A673 (cell line): ENCODE measurements around the gene MON1A. TPM values are rescaled to one million over a fixed set of nuclear protein-coding genes. Genes with fewer than 3 reads are reported as not detected.

Source experiments
- BruUV-seq: library from RNA; stranded (reverse); fragments of 400-500 nt; replicated peaks from 2 replicates; lab custom pipeline; 2021; lab: Mats Ljungman, UMichigan
- CTCF ChIA-PET: fragments of 300-600 bp; sonication (Branson Sonifier 250); formaldehyde crosslinking; loops from one replicate; lab custom pipeline; 2022; ENCODE audit warnings: antibody characterized with exemption; lab: Charles Lee
- POLR2A ChIA-PET: fragments of 300-600 bp; sonication (Branson Sonifier 250); formaldehyde crosslinking; loops from one replicate; lab custom pipeline; 2022; ENCODE audit warnings: antibody characterized with exemption; ENCODE audit not compliant: low non-redundant PET; lab: Charles Lee
- DNase-seq: peaks from one replicate; pipeline ENCODE4 v3.0.0-alpha.2; 2015; ENCODE audit warnings: low spot score
- H3K27ac ChIP-seq: fragments of 200-600 bp; sonication (generic); 2 replicates; pipeline ENCODE4 v1.5.1; 2016; ENCODE audit warnings: mixed run types, low read depth, mild to moderate bottlenecking, mixed read lengths, antibody characterized with exemption, low read length; ENCODE audit not compliant: poor library complexity, severe bottlenecking
- H3K27me3 ChIP-seq: fragments of 200-600 bp; sonication (generic); replicated peaks from 2 replicates; pipeline ENCODE4 v1.6.1; 2017; ENCODE audit warnings: mixed run types, low read depth, mild to moderate bottlenecking, mixed read lengths, antibody characterized with exemption, low read length; ENCODE audit not compliant: insufficient read depth, poor library complexity
- H3K36me3 ChIP-seq: fragments of 200-600 bp; sonication (generic); 2 replicates; pipeline ENCODE4 v1.6.1; 2016; ENCODE audit warnings: mixed run types, mild to moderate bottlenecking, mixed read lengths, antibody characterized with exemption, low read length; ENCODE audit not compliant: insufficient read depth, poor library complexity, severe bottlenecking
- H3K4me1 ChIP-seq: fragments of 200-600 bp; sonication (generic); 2 replicates; pipeline ENCODE4 v1.6.1; 2017; ENCODE audit warnings: mixed run types, mild to moderate bottlenecking, mixed read lengths, antibody characterized with exemption, low read length; ENCODE audit not compliant: insufficient read depth, poor library complexity, severe bottlenecking
- H3K4me3 ChIP-seq: fragments of 200-600 bp; sonication (generic); 2 replicates; pipeline ENCODE4 v1.5.1; 2016; ENCODE audit warnings: low read depth, mixed run types, mild to moderate bottlenecking, mixed read lengths, low read length; ENCODE audit not compliant: poor library complexity, severe bottlenecking
- H3K9me3 ChIP-seq: fragments of 200-600 bp; sonication (generic); 2 replicates; pipeline ENCODE4 v1.6.1; 2016; ENCODE audit warnings: mixed run types, low read depth, mild to moderate bottlenecking, mixed read lengths, antibody characterized with exemption, low read length; ENCODE audit not compliant: poor library complexity, severe bottlenecking
- EZH2 ChIP-seq: fragments of 200-600 bp; sonication (generic); IDR thresholded peaks from 2 replicates; pipeline ENCODE4 v1.6.1; 2017; ENCODE audit warnings: borderline replicate concordance, low read depth, mild to moderate bottlenecking, mixed read lengths, antibody characterized with exemption, low read length; ENCODE audit not compliant: poor library complexity, severe bottlenecking
- intact Hi-C: fragments of 100-400 bp; cut with micrococcal nuclease; formaldehyde crosslinking; loops from one replicate; pipeline ENCODE4 v1.10.0; 2022; ENCODE audit not compliant: unreplicated experiment
- total RNA-seq: library from RNA; stranded (reverse); gene quantifications from 2 replicates; pipeline ENCODE4 v1.2.3, GENCODE V29; 2021
- TF ChIP-seq, protein P1 (sequence below): fragments of 300-800, 200-600 bp; sonication (generic); conservative IDR thresholded peaks from 2 replicates; pipeline ENCODE4 v1.5.1; 2017; ENCODE audit warnings: low read depth, mild to moderate bottlenecking, antibody characterized with exemption, low read length, moderate library complexity, mixed read lengths

Gene MON1A
- total RNA-seq, 1 experiment from 2014 or later = 7.5 TPM

GRCh38 chr3:49873623-49874022 is 56.0 kb downstream of the MON1A start:
- no peak for DNase-seq
- intact Hi-C loops = no loop called here
- no peaks in the 10 kb centered on the region for H3K4me1 ChIP-seq
- BruUV-seq = no TSS peak
- CTCF ChIA-PET = no interaction called here
- H3K27me3 ChIP-seq = no peaks in the 10 kb centered on the region
- POLR2A ChIA-PET = no interaction called here
- no peak overlapping the region for H3K4me3 ChIP-seq
- no peak overlapping the region for H3K27ac ChIP-seq
- no peaks in the 10 kb centered on the region for H3K9me3 ChIP-seq
- TF ChIP-seq, protein P1, sequence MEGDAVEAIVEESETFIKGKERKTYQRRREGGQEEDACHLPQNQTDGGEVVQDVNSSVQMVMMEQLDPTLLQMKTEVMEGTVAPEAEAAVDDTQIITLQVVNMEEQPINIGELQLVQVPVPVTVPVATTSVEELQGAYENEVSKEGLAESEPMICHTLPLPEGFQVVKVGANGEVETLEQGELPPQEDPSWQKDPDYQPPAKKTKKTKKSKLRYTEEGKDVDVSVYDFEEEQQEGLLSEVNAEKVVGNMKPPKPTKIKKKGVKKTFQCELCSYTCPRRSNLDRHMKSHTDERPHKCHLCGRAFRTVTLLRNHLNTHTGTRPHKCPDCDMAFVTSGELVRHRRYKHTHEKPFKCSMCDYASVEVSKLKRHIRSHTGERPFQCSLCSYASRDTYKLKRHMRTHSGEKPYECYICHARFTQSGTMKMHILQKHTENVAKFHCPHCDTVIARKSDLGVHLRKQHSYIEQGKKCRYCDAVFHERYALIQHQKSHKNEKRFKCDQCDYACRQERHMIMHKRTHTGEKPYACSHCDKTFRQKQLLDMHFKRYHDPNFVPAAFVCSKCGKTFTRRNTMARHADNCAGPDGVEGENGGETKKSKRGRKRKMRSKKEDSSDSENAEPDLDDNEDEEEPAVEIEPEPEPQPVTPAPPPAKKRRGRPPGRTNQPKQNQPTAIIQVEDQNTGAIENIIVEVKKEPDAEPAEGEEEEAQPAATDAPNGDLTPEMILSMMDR = no peak
- TF ChIP-seq EZH2 = no peak
- no peaks in the 10 kb centered on the region for H3K36me3 ChIP-seq

DNA sequence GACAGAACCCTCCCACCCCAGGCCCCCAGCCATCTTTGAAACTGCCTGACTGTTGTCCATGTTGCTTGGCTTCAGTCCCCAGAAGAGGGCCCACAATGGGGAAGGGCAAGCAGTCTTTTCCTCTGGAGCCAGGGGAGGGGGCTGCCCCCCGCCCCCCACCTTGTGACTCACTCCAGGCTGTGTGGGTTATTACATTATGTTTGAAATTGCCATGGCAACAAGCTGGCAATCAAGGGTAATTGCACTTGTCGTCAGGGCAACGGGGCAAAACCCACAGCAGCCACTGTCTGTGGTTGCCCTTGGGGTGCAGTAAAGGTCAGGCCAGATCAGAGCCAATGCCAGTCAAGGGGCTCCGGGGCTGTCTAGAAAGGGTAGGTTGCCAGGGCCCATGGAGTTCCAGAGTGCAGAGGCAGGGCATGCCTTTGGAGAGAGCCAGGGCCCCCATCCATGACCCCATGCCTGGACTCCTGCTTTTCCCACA is 56.8 kb downstream of the MON1A start:
- H3K4me3 ChIP-seq = no peak overlapping the region
- no peaks in the 10 kb centered on the region for H3K36me3 ChIP-seq
- no TSS peak for BruUV-seq
- TF ChIP-seq, protein P1 = no peak
- TF ChIP-seq EZH2 = no peak
- intact Hi-C loops = no loop called here
- no peak overlapping the region for H3K27ac ChIP-seq
- H3K4me1 ChIP-seq = no peaks in the 10 kb centered on the region
- DNase-seq = no peak
- no peaks in the 10 kb centered on the region for H3K9me3 ChIP-seq
- CTCF ChIA-PET = no interaction called here
- POLR2A ChIA-PET = no interaction called here
- H3K27me3 ChIP-seq = no peaks in the 10 kb centered on the region

GRCh38 chr3:49871531-49872153 is 58.0 kb downstream of the MON1A start:
- BruUV-seq = no TSS peak
- CTCF ChIA-PET = no interaction called here
- TF ChIP-seq, protein P1 = no peak
- no peak for TF ChIP-seq EZH2

More at GRCh38 chr3:49871531-49872153, 58.0 kb downstream of the MON1A start:
- Histone ChIP-seq H3K4me1 (no peaks in the 10 kb centered on the region), H3K36me3 (no peaks in the 10 kb centered on the region), H3K4me3 (no peak overlapping the region), H3K9me3 (no peaks in the 10 kb centered on the region), H3K27ac (no peak overlapping the region), H3K27me3 (no peaks in the 10 kb centered on the region)
- POLR2A ChIA-PET = no interaction called here
- intact Hi-C loops = no loop called here
- no peak for DNase-seq
